Ovary (tissue), 9 donors: Measurements from ENCODE around the gene GFER. TPM values are rescaled to one million over a fixed set of nuclear protein-coding genes. Genes with fewer than 3 reads are reported as not detected.

Source experiments
- DNase-seq, 5 donors: peaks; one replicate each; pipeline ENCODE4 v3.0.0-alpha.2; 2019 to 2020
- H3K27ac ChIP-seq, 2 donors: fragments of 200-600 bp; one replicate each; pipeline versions ENCODE4 v1.5.1 to v1.8.0; 2019 to 2022
- H3K27me3 ChIP-seq: fragments of 200-600 bp; one replicate; pipeline ENCODE4 v1.8.0; 2022
- H3K36me3 ChIP-seq: fragments of 200-600 bp; sonication (generic); one replicate; pipeline ENCODE4 v1.5.1; 2019
- H3K4me1 ChIP-seq: one replicate; pipeline ENCODE4 v1.8.1; 2013; ENCODE audit warnings: mild to moderate bottlenecking, moderate library complexity; ENCODE audit not compliant: insufficient read depth
- H3K4me3 ChIP-seq: fragments of 200-600 bp; sonication (generic); one replicate; pipeline ENCODE4 v1.5.1; 2017
- H3K9me3 ChIP-seq, 2 donors: fragments of 200-600 bp in 1 of 2; sonication (generic) in 1 of 2; one replicate each; pipeline versions ENCODE4 v1.5.1 to v1.8.1; 2013 to 2019; ENCODE audit warnings: mild to moderate bottlenecking in 1 of 2, moderate library complexity in 1 of 2
- EP300 ChIP-seq: sonication (generic); formaldehyde crosslinking; IDR thresholded peaks from one replicate; pipeline ENCODE4 v1.6.1; 2017; ENCODE audit warnings: antibody characterized with exemption
- POLR2A ChIP-seq: fragments of 450-650 bp; IDR thresholded peaks from one replicate; pipeline ENCODE4 v1.6.1; 2017; ENCODE audit warnings: antibody characterized with exemption, mild to moderate bottlenecking, moderate library complexity
- WGBS, 3 donors: extraction: QIAGEN DNeasy Blood & Tissue Kit in 1 of 3; methylation state at CpG; one replicate each; pipeline versions ENCODE4 v1.1.5 to v1.1.7; 2013 to 2017; 5-methylcytosine and 5-hydroxymethylcytosine counted together
- intact Hi-C, 4 donors: fragments of 100-400 bp; cut with DNase I; formaldehyde crosslinking; loops; one replicate each; pipeline versions ENCODE4 v1.11.0 to v1.15.1; 2022 to 2023
- polyA plus RNA-seq, 2 donors: library from polyadenylated mRNA; stranded (reverse); fragments of 200-250 nt in 1 of 2; fragments of 350-450 nt in 1 of 2; fragmentation: Illumina TruSeq in 1 of 2; extraction: RNeasy Lipid Tissue Mini Kit (QIAGEN cat#74804) in 1 of 2; gene quantifications; one replicate each; pipeline ENCODE4 v1.2.3, GENCODE V29; 2013 to 2014
- total RNA-seq, 7 donors: library from RNA; depleted of rRNA in 2 of 7; stranded (reverse); fragments of >200 nt in 2 of 7; fragmentation: NEBNext Ultra II Directional in 3 of 7; extraction: Animal tissue kit (Norgen Biotek cat#: 25700) in 3 of 7; gene quantifications; one replicate each; pipeline versions ENCODE4 v1.1.0 to v1.2.4, GENCODE V29; 2016 to 2023
- TF ChIP-seq, protein P1 (sequence below), 3 donors: fragments of 450-650 bp in 2 of 3; fragments of 200-600 bp in 1 of 3; IDR thresholded peaks; one replicate each; pipeline versions ENCODE4 v1.5.1 to v1.8.0; 2016 to 2022; ENCODE audit warnings: antibody characterized with exemption in 3 of 3, mild to moderate bottlenecking in 1 of 3
- donor health status: DM: no; HTN: no; CAD: no; lungs with moderate emphysema.
- donor health status: DM: no; HTN: no; CAD: no.
- donor health status: Bipolar disorder and iron deficiency.
- donor health status: DM: yes; HTN: yes; CAD: no.
- donor health status: DM: no; HTN: no; CAD: no.
- donor health status: DM: yes; HTN: yes; CAD: no.

GFER gene
- total and polyA plus RNA-seq, 9 donors = 6.1 to 18.5 (median 14.0) TPM

DNA sequence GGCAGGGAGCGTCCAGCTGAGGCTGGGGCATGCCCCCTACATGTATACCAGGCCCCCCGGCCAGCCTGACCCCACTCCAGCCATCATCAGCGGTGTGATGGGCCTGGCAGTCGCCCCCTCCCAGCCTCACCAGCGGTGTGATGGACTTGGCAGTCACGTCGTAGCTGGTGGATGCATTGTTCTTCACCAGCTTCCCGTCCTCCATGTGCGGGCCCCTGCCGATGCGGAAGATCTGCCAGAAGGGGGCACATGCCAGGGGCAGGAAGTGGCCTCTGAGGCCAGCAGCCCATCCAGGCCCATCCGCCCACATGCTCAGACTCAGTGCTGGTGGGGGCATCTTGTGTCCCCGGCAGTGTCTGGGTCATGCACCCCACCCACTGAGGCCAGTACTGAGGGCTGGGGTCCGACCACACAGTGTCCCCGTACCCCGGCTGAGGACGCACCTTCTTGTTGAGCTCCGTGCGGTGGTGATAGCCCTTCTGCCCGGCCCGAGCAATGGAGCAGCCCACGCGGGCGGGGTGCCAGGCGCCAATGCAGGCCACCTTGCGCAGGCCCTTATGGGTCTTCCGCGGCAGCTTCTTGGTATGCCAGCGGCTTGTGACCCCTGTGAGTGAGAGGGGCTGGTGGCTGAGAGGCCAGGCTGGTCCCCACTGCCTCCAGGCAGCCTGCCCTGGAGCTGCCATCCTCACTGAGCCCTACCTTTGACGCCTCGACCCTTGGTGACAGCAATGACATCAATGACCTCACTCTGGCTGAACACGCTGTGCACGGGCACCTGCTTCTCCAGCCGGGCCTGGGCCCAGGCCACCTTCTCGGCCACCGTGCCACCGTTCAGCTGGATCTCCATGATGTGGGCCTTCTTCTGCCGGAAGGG lies 37.3 kb upstream of the GFER start:
- peaks cover 4% of the 10 kb centered on the region for H3K4me1 ChIP-seq
- intact Hi-C loops = no loop called here
- no peaks in the 10 kb centered on the region for H3K36me3 ChIP-seq
- no peaks in the 10 kb centered on the region for H3K9me3 ChIP-seq
- no peak for TF ChIP-seq POLR2A
- H3K27me3 ChIP-seq = no peaks in the 10 kb centered on the region
- 84 to 88% (median 84%) methylated on average over 34 to 38 of the region's 38 CpGs for WGBS, 3 donors
- H3K27ac ChIP-seq = no peak overlapping the region
- DNase-seq = no peak
- no peak overlapping the region for H3K4me3 ChIP-seq

DNA sequence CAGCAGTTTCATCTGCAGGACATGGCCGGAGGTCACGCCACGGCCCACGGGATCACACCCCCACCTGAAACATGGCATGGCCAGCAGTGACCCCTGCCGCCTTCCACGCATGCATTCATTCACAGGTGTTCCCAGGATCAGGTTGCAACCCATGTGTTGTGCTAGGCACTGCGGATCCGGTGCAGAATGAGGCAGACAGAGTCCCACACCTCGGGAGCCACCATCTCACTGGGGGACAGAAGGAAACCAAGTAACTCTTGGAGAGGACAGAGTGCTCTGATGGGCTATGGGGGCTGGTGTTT lies 36.7 kb upstream of the GFER start:
- Histone ChIP-seq H3K4me3 (no peak overlapping the region), H3K36me3 (no peaks in the 10 kb centered on the region), H3K27me3 (no peaks in the 10 kb centered on the region), H3K9me3 (no peaks in the 10 kb centered on the region), H3K27ac (no peak overlapping the region), H3K4me1 (peaks cover 2% of the 10 kb centered on the region)
- 79 to 90% (median 86%) methylated on average over 9 of the region's 9 CpGs for WGBS, 3 donors
- TF ChIP-seq, protein P1, sequence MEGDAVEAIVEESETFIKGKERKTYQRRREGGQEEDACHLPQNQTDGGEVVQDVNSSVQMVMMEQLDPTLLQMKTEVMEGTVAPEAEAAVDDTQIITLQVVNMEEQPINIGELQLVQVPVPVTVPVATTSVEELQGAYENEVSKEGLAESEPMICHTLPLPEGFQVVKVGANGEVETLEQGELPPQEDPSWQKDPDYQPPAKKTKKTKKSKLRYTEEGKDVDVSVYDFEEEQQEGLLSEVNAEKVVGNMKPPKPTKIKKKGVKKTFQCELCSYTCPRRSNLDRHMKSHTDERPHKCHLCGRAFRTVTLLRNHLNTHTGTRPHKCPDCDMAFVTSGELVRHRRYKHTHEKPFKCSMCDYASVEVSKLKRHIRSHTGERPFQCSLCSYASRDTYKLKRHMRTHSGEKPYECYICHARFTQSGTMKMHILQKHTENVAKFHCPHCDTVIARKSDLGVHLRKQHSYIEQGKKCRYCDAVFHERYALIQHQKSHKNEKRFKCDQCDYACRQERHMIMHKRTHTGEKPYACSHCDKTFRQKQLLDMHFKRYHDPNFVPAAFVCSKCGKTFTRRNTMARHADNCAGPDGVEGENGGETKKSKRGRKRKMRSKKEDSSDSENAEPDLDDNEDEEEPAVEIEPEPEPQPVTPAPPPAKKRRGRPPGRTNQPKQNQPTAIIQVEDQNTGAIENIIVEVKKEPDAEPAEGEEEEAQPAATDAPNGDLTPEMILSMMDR (IDR thresholded peaks at IDR 0.05) = no peak
- TF ChIP-seq EP300 = no peak
- no peak for TF ChIP-seq POLR2A
- no peak for DNase-seq
- intact Hi-C loops = no loop called here

DNA sequence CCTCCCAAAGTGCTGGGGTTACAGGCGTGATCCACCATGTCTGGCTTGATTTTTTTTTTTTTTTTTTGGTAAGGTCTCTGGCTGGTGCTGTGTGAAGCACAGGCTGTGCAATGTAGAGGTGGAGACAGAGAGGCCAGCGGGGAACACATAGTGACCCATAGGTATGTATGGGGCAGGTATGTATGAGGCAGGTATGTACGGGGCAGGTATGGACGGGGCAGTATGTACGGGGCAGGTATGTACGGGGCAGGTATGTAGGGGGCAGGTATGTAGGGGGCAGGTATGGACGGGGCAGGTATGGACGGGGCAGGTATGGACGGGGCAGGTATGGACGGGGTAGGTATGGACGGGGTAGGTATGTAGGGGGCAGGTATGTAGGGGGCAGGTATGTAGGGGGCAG lies 34.5 kb upstream of the GFER start:
- Histone ChIP-seq H3K27me3 (no peaks in the 10 kb centered on the region), H3K4me1 (no peaks in the 10 kb centered on the region), H3K36me3 (no peaks in the 10 kb centered on the region), H3K9me3 (no peaks in the 10 kb centered on the region), H3K4me3 (no peak overlapping the region), H3K27ac (no peak overlapping the region)
- intact Hi-C loops = no loop called here
- TF ChIP-seq EP300 (no peak), POLR2A (no peak)
- TF ChIP-seq, protein P1 (IDR thresholded peaks at IDR 0.05) = no peak
- 81 to 88% (median 85%) methylated on average over 11 of the region's 11 CpGs for WGBS, 3 donors
- no peak for DNase-seq

DNA sequence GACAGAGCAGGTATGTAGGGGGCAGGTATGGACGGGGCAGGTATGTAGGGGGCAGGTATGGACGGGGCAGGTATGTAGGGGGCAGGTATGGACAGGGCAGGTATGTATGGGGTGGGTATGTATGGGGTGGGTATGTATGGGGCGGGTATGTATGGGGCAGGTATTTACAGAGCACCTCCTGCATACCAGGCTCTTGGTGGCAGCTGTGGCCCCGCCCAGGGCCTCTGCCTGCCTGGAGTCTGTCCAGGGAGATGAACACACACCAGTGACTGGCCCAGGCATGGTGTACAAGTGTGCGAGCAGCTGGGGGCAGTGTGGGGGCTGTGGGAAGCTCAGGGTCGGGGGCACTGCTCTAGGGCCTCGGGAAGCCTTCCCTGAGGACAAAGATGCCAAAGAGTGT lies 33.9 kb upstream of the GFER start:
- Histone ChIP-seq H3K9me3 (no peaks in the 10 kb centered on the region), H3K36me3 (no peaks in the 10 kb centered on the region), H3K4me1 (no peaks in the 10 kb centered on the region), H3K27ac (no peak overlapping the region), H3K4me3 (no peak overlapping the region), H3K27me3 (no peaks in the 10 kb centered on the region)
- intact Hi-C loops = no loop called here
- TF ChIP-seq EP300 (no peak), POLR2A (no peak)
- TF ChIP-seq, protein P1 (IDR thresholded peaks at IDR 0.05) = no peak
- DNase-seq = no peak
- 54 to 68% (median 61%) methylated on average over 7 of the region's 7 CpGs for WGBS, 3 donors

DNA sequence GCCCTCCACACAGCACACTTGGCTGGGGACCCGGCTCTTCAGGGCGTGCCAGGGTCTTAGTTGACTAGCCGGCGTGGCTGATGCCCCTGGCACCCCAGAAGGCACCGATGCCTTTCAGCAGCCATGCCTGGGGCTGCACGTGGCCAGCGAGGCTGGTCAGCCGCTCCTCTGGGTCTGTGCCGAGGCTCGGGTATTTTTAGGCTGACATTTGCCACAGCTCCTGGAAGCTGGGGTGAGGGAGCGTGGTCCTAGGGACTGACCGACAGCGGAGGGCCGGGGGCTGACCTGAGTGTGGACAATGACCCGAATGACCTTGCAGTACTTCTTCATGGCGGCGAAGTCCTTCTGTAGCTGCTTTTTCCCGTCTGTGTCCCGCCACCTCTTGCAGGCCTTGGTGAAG lies 33.4 kb upstream of the GFER start:
- Histone ChIP-seq H3K9me3 (no peaks in the 10 kb centered on the region), H3K27ac (no peak overlapping the region), H3K36me3 (no peaks in the 10 kb centered on the region), H3K4me1 (no peaks in the 10 kb centered on the region), H3K27me3 (no peaks in the 10 kb centered on the region), H3K4me3 (no peak overlapping the region)
- 59 to 77% (median 71%) methylated on average over 18 to 19 of the region's 19 CpGs for WGBS, 3 donors
- intact Hi-C loops = no loop called here
- TF ChIP-seq POLR2A (no peak), EP300 (no peak)
- TF ChIP-seq, protein P1 (IDR thresholded peaks at IDR 0.05) = no peak
- no peak for DNase-seq
